ENCODE results near the gene ZNF580. TPM values are rescaled to one million over a fixed set of nuclear protein-coding genes. Genes with fewer than 3 reads are reported as not detected.

The ZNF580 gene
- total and polyA plus RNA-seq, 2 of the 13 experiments (the other 11 are each of a cell fraction or from before 2014, with no cell fraction given), result 4.4 to 6.0 TPM

- TF ChIP-seq TFE3 (CRISPR knock-in tag; IDR thresholded peaks at IDR 0.05) (peak; percentile 24; the same call in 1 of the 2 replicates), ZFP36 (IDR thresholded peaks at IDR 0.05; ENCODE audit: borderline replicate concordance, low read depth, low read length, partially characterized antibody) (no peak), ZNF670 (CRISPR knock-in tag; IDR thresholded peaks at IDR 0.05; ENCODE audit: borderline replicate concordance) (no peak), ZNF367 (CRISPR knock-in tag; IDR thresholded peaks at IDR 0.05; ENCODE audit: borderline replicate concordance) (no peak), ZBTB26 (CRISPR knock-in tag; IDR thresholded peaks at IDR 0.05; ENCODE audit: borderline replicate concordance) (no peak), ZNF281 (CRISPR knock-in tag; IDR thresholded peaks at IDR 0.05; ENCODE audit: borderline replicate concordance) (peak; percentile 63; the same call in 1 of the 2 replicates), ZNF563 (CRISPR knock-in tag; IDR thresholded peaks at IDR 0.05) (peak; percentile 78; the same call in 1 of the 2 replicates), RARG (CRISPR knock-in tag; IDR thresholded peaks at IDR 0.05; ENCODE audit: low read depth) (no peak), ZNF317 (CRISPR knock-in tag; IDR thresholded peaks at IDR 0.05) (peak; percentile 52; the same call in 1 of the 2 replicates), ZNF607 (CRISPR knock-in tag; IDR thresholded peaks at IDR 0.05; ENCODE audit: borderline replicate concordance) (0 out of 2 replicates have a peak, but pooled peaks have one; percentile 8), ZBTB1 (CRISPR knock-in tag; IDR thresholded peaks at IDR 0.05; ENCODE audit: borderline replicate concordance) (no peak), ZNF891 (CRISPR knock-in tag; IDR thresholded peaks at IDR 0.05) (0 out of 2 replicates have a peak, but pooled peaks have one; percentile 9), MAX (IDR thresholded peaks at IDR 0.05) (peak; percentile 2; the same call in 1 of the 2 replicates), HOXA9 (CRISPR knock-in tag; IDR thresholded peaks at IDR 0.05; ENCODE audit: borderline replicate concordance) (no peak), ZNF572 (CRISPR knock-in tag; IDR thresholded peaks at IDR 0.05) (no peak), CAMTA2 (CRISPR knock-in tag; IDR thresholded peaks at IDR 0.05; ENCODE audit: borderline replicate concordance) (0 out of 2 replicates have a peak, but pooled peaks have one; percentile 78), IKZF5 (CRISPR knock-in tag; IDR thresholded peaks at IDR 0.05) (peak; percentile 77), ZBTB44 (CRISPR knock-in tag; IDR thresholded peaks at IDR 0.05) (peak; percentile 19; the same call in 1 of the 2 replicates), KMT2B (CRISPR knock-in tag; IDR thresholded peaks at IDR 0.05) (no peak), FOXO1 (CRISPR knock-in tag; IDR thresholded peaks at IDR 0.05) (no peak)
These were observed 41.9 kb upstream of the ZNF580 start (continued) for GRCh38 chr19:55598719-55599467.
